H1 (cell line): ENCODE measurements around the gene POLA1. TPM values are rescaled to one million over a fixed set of nuclear protein-coding genes. Genes with fewer than 3 reads are reported as not detected.

ENCODE experiments used
- CBX5 ChIP-seq: fragments of 300-800, 300-1000 bp; sonication (generic); IDR thresholded peaks from 2 replicates; pipeline ENCODE4 v1.7.1; 2016; ENCODE audit warnings: antibody characterized with exemption, low read length, low read depth
- SIN3A ChIP-seq, 2 experiments: IDR thresholded peaks in 1 of 2; conservative IDR thresholded peaks in 1 of 2; 2 replicates each; pipeline ENCODE4 v1.6.1; 2011 to 2012; ENCODE audit warnings: low read length in 2 of 2, improper control_type of control experiment in 1 of 2, low read depth in 1 of 2, mild to moderate bottlenecking in 1 of 2
- SRF ChIP-seq: IDR thresholded peaks from 2 replicates; pipeline ENCODE4 v1.6.1; 2011; ENCODE audit warnings: mild to moderate bottlenecking, low read depth, low read length, moderate library complexity
- polyA plus RNA-seq, 7 experiments: library from polyadenylated mRNA; depleted of rRNA in 3 of 7; stranded (reverse) in 5 of 7; unstranded in 2 of 7; fragments of >200 nt in 5 of 7; fragments of 200-250 nt in 2 of 7; gene quantifications; 1 replicate in 5 of 7; 2 replicates in 1 of 7; 4 replicates in 1 of 7; pipeline versions ENCODE4 v1.2.1 to v1.2.3, GENCODE V29; 2011 to 2013; ENCODE audit warnings: missing spikeins in 2 of 7, mixed read lengths in 2 of 7
- total RNA-seq: library from RNA; stranded (reverse); fragmentation: NEBNext Ultra II Directional; extraction: Animal tissue kit (Norgen Biotek cat#: 25700); gene quantifications from 2 replicates; pipeline ENCODE4 v1.2.1, GENCODE V29; 2021

POLA1 gene
- total and polyA plus RNA-seq, 2 of the 8 experiments (the other 6 are each of a cell fraction or from before 2014, with no cell fraction given) = 5.6 to 34.9 TPM

- TF ChIP-seq SIN3A (conservative IDR thresholded peaks at IDR 0.05 in 1 of 2, IDR thresholded peaks at IDR 0.05 in 1 of 2; ENCODE audit: low read depth in 1 of 2, low read length in 2 of 2) = no peak
- no peak for TF ChIP-seq CBX5
- TF ChIP-seq SRF = no peak
These were observed 332.9 kb downstream of the POLA1 start (continued) for GRCh38 chrX:25026576-25026975.
